Measurements from ENCODE around the gene ATP6V0A1.

- TF ChIP-seq, protein P1, sequence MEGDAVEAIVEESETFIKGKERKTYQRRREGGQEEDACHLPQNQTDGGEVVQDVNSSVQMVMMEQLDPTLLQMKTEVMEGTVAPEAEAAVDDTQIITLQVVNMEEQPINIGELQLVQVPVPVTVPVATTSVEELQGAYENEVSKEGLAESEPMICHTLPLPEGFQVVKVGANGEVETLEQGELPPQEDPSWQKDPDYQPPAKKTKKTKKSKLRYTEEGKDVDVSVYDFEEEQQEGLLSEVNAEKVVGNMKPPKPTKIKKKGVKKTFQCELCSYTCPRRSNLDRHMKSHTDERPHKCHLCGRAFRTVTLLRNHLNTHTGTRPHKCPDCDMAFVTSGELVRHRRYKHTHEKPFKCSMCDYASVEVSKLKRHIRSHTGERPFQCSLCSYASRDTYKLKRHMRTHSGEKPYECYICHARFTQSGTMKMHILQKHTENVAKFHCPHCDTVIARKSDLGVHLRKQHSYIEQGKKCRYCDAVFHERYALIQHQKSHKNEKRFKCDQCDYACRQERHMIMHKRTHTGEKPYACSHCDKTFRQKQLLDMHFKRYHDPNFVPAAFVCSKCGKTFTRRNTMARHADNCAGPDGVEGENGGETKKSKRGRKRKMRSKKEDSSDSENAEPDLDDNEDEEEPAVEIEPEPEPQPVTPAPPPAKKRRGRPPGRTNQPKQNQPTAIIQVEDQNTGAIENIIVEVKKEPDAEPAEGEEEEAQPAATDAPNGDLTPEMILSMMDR (conservative IDR thresholded peaks at IDR 0.05): no peak
- TF ChIP-seq EZH2 (IDR thresholded peaks at IDR 0.05; ENCODE audit: low read depth): no peak
These were observed 40.1 kb downstream of the ATP6V0A1 start for GRCh38 chr17:42498828-42499227.
